HG03103 (cell line): ENCODE measurements around the gene OTX1.
A peak's percentile ranks its signal among the peaks of the same experiment; 100 is the strongest.
"Not testable (repeated sequence)": the region's sequence is repeated elsewhere in the genome, so short reads cannot be mapped to it uniquely, and the experiment has no call there.

Source experiments
- ATAC-seq: cut with Tn5 transposase; IDR thresholded peaks from one replicate; pipeline ENCODE4 v1.9.1; 2021; ENCODE audit warnings: low read depth; ENCODE audit not compliant: unreplicated experiment

Gene OTX1

GRCh38 chr2:63050334-63051041 is at the start of gene OTX1:
OTX1 (plus strand) TSS chr2:63050830; CDS start chr2:63052991, 2,161 bp downstream.
- peak; percentile 66 for ATAC-seq

- ATAC-seq: no peak
These were observed 49.1 kb upstream of the OTX1 start for GRCh38 chr2:63001576-63001975.

GRCh38 chr2:63003351-63003750 is 47.3 kb upstream of the OTX1 start:
- ATAC-seq: no peak

GRCh38 chr2:63007813-63008458 is 42.7 kb upstream of the OTX1 start:
- ATAC-seq: no peak

GRCh38 chr2:63008838-63009237 is 41.8 kb upstream of the OTX1 start:
- no peak for ATAC-seq

GRCh38 chr2:63009490-63009889 is 41.1 kb upstream of the OTX1 start:
- no peak for ATAC-seq

- no peak for ATAC-seq
These were observed 38.1 kb upstream of the OTX1 start for GRCh38 chr2:63012541-63012940.

- no peak for ATAC-seq
These were observed 37.2 kb upstream of the OTX1 start for GRCh38 chr2:63013438-63013837.

- no peak for ATAC-seq
These were observed 35.2 kb upstream of the OTX1 start for GRCh38 chr2:63015389-63015788.

- ATAC-seq: no peak
These were observed 32.2 kb upstream of the OTX1 start for GRCh38 chr2:63018439-63018838.

- ATAC-seq: not testable (repeated sequence)
These were observed 30.9 kb upstream of the OTX1 start for GRCh38 chr2:63019686-63020085.

GRCh38 chr2:63023444-63023843 is 27.2 kb upstream of the OTX1 start:
- peak; percentile 52 for ATAC-seq

- no peak for ATAC-seq
These were observed 23.4 kb upstream of the OTX1 start for GRCh38 chr2:63027220-63027619.

- no peak for ATAC-seq
These were observed 21.6 kb upstream of the OTX1 start for GRCh38 chr2:63029058-63029457.

- no peak for ATAC-seq
These were observed 16.1 kb upstream of the OTX1 start for GRCh38 chr2:63034526-63034925.

GRCh38 chr2:63035169-63035568 is 15.5 kb upstream of the OTX1 start:
- ATAC-seq: no peak

- no peak for ATAC-seq
These were observed 15.0 kb upstream of the OTX1 start for GRCh38 chr2:63035660-63036059.

GRCh38 chr2:63038034-63038433 is 12.6 kb upstream of the OTX1 start:
- ATAC-seq: no peak

- no peak for ATAC-seq
These were observed 10.0 kb upstream of the OTX1 start for GRCh38 chr2:63040586-63040985.

GRCh38 chr2:63041592-63041991 is 9.0 kb upstream of the OTX1 start:
- ATAC-seq: no peak

GRCh38 chr2:63044362-63045327 is 6.0 kb upstream of the OTX1 start:
- ATAC-seq: no peak
